Adrenal gland (tissue), 5 donors: ENCODE results near the gene PLCB1.

ENCODE experiments used
- POLR2A ChIP-seq, 2 donors: fragments of 450-650 bp; IDR thresholded peaks; one replicate each; pipeline ENCODE4 v1.6.1; 2017; ENCODE audit warnings: antibody characterized with exemption in 2 of 2, mild to moderate bottlenecking in 2 of 2, moderate library complexity in 1 of 2
- TF ChIP-seq, protein P1 (sequence below), 6 experiments: fragments of 450-650 bp in 4 of 6; fragments of 200-600 bp in 2 of 6; sonication (generic) in 1 of 6; IDR thresholded peaks; 1 replicate in 5 of 6; 2 replicates in 1 of 6; pipeline versions ENCODE4 v1.5.1 to v1.8.0; 2016 to 2021; ENCODE audit warnings: antibody characterized with exemption in 6 of 6, mild to moderate bottlenecking in 2 of 6, moderate library complexity in 1 of 6
- donor health status: DM: no; HTN: no; CAD: no.

GRCh38 chr20:8891039-8891438 lies 759.0 kb downstream of the PLCB1 start:
- TF ChIP-seq, protein P1, sequence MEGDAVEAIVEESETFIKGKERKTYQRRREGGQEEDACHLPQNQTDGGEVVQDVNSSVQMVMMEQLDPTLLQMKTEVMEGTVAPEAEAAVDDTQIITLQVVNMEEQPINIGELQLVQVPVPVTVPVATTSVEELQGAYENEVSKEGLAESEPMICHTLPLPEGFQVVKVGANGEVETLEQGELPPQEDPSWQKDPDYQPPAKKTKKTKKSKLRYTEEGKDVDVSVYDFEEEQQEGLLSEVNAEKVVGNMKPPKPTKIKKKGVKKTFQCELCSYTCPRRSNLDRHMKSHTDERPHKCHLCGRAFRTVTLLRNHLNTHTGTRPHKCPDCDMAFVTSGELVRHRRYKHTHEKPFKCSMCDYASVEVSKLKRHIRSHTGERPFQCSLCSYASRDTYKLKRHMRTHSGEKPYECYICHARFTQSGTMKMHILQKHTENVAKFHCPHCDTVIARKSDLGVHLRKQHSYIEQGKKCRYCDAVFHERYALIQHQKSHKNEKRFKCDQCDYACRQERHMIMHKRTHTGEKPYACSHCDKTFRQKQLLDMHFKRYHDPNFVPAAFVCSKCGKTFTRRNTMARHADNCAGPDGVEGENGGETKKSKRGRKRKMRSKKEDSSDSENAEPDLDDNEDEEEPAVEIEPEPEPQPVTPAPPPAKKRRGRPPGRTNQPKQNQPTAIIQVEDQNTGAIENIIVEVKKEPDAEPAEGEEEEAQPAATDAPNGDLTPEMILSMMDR (IDR thresholded peaks at IDR 0.05) = no peak
- no peak for TF ChIP-seq POLR2A (IDR thresholded peaks at IDR 0.05)
